ENCODE data around the gene CEP43. TPM values are rescaled to one million over a fixed set of nuclear protein-coding genes. Genes with fewer than 3 reads are reported as not detected.
"Not testable (repeated sequence)": the region's sequence is repeated elsewhere in the genome, so short reads cannot be mapped to it uniquely, and the experiment has no call there.

CEP43 gene, protein sequence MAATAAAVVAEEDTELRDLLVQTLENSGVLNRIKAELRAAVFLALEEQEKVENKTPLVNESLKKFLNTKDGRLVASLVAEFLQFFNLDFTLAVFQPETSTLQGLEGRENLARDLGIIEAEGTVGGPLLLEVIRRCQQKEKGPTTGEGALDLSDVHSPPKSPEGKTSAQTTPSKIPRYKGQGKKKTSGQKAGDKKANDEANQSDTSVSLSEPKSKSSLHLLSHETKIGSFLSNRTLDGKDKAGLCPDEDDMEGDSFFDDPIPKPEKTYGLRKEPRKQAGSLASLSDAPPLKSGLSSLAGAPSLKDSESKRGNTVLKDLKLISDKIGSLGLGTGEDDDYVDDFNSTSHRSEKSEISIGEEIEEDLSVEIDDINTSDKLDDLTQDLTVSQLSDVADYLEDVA
- 13.9 and 14.4 TPM in 2 replicates for total RNA-seq (2012; rRNA removed)

DNA sequence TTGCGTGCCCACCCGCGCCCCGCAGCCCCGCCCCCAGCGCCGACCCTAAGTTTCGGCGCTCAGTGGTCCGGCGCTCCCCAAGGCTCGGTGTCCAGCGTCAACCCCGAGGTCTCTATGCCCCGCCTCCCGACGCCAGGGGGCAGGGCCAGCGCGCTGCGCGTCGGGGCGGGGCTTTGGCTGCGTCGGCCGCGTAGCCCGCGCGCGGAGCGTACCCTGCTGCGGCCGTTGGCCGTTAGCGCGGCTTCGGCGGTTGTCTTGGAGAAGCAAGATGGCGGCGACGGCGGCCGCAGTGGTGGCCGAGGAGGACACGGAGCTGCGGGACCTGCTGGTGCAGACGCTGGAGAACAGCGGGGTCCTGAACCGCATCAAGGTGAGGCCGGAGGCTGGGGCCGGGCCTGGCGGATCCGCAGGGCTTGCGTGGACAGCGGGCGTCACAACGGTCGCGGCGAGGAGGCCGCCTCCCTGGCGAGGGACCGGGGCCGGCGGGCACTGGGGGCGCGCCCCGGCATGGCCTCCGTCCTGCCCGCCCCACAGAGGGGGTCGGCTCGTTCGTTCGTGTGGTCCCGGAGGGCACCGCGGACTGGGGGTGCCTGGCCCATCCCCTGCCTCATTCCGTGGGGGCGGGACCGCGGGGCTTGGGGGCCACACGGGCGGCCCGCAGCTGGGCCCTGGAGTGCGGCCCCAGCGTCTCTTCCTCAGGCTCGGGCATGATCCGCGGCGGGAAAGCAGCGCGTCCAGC lies at the start of gene CEP43:
CEP43 (plus strand) TSS at position 253 of the 739 bp plus-strand sequence; CDS start at position 269, 16 bp downstream.
- Histone ChIP-seq H3K4me3 (ENCODE audit: low read length) (peak within 1 kb of the TSS; percentile 99), H3K9me3 (replicated peaks; ENCODE audit: low read length) (no peaks in the 10 kb centered on the region), H3K27me3 (ENCODE audit: control insufficient read depth, insufficient read depth, low read length) (no peaks in the 10 kb centered on the region)

DNA sequence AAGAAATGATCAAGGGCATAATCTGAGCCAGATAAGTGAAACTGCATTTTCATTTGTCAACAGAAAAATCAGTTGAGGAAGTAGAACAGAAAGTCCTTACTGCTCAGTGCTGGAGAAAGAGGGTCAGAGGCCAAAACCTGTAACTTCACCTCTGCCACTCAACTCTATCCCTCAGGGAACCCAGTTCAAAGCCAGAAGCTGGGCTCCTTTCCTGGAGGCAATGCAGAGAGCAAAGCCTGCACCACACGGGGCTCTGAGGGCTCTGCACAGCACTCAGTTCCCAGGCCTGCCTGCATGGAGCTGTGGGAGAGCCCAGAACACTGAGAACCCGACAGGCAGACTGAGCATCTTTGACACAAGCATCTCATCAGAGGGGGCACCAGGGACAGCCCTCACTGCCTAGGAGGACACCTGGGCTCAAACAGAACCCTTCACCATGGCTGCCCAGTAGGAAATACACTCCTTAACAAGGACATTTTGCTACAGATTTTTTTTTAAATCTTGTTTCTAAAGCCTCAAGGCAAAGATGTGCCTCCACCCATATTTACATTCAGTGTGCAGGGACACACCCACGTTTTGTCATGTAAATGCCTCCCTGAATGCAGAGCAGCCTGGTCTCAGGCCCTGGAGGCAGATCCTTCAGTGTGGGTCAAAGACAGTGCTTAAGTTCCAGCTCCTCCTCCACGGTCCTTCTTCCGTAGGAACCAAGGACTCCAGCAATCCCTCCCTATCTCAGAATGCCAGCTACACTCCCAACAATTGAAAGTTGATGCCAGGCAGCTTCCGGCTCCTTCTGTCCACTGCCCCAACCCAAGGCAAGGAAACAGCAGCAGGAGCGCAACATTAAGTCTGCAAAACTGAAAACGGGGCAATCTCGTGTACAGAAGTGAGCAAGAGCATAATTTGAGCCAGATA lies 49.4 kb upstream of the CEP43 start:
- no peaks in the 10 kb centered on the region for H3K36me3 ChIP-seq (ENCODE audit: insufficient read depth, low read length)
- H3K9ac ChIP-seq (ENCODE audit: low read depth, low read length) = no peak overlapping the region
- no peak overlapping the region for H3K4me2 ChIP-seq (ENCODE audit: low read length)
- no peaks in the 10 kb centered on the region for H3K9me3 ChIP-seq (replicated peaks; ENCODE audit: low read length)
- no peak overlapping the region for H3K4me3 ChIP-seq (ENCODE audit: low read length)
- no peaks in the 10 kb centered on the region for H3K27me3 ChIP-seq (ENCODE audit: control insufficient read depth, insufficient read depth, low read length)
- H3K4me1 ChIP-seq (ENCODE audit: control insufficient read depth, insufficient read depth, low read length) = no peaks in the 10 kb centered on the region

More for the DNA sequence above, at the start of gene CEP43:
- Histone ChIP-seq H3K4me2 (ENCODE audit: low read length) (peak within 1 kb of the TSS; percentile 89), H3K9ac (ENCODE audit: low read depth, low read length) (peak within 1 kb of the TSS; percentile 86), H3K4me1 (ENCODE audit: control insufficient read depth, insufficient read depth, low read length) (peaks cover 19% of the 10 kb centered on the region), H3K36me3 (ENCODE audit: insufficient read depth, low read length) (no peaks in the 10 kb centered on the region)

DNA sequence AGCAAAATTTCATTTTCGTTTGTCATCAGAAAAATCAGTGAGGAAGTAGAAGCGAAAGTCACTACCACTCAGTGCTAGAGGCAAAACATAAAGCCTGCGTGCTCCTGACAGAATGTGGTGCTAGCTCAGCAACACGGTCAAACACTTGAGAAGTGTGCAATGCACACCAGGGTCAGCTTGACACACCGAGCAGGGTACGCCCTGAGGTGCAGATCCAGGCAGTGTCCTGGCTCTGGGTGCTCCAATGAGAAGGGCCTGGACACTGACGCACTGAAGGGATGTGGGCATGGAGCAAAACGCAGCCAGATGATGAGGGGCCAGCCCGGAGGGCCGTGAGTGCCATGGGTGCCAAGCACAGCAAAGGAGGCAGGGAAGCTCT lies 48.8 kb upstream of the CEP43 start:
- Histone ChIP-seq H3K4me1 (ENCODE audit: control insufficient read depth, insufficient read depth, low read length) (peaks cover 3% of the 10 kb centered on the region), H3K4me2 (ENCODE audit: low read length) (no peak overlapping the region), H3K9ac (ENCODE audit: low read depth, low read length) (no peak overlapping the region), H3K27me3 (ENCODE audit: control insufficient read depth, insufficient read depth, low read length) (no peaks in the 10 kb centered on the region), H3K9me3 (replicated peaks; ENCODE audit: low read length) (no peaks in the 10 kb centered on the region), H3K4me3 (ENCODE audit: low read length) (no peak overlapping the region), H3K36me3 (ENCODE audit: insufficient read depth, low read length) (no peaks in the 10 kb centered on the region)

DNA sequence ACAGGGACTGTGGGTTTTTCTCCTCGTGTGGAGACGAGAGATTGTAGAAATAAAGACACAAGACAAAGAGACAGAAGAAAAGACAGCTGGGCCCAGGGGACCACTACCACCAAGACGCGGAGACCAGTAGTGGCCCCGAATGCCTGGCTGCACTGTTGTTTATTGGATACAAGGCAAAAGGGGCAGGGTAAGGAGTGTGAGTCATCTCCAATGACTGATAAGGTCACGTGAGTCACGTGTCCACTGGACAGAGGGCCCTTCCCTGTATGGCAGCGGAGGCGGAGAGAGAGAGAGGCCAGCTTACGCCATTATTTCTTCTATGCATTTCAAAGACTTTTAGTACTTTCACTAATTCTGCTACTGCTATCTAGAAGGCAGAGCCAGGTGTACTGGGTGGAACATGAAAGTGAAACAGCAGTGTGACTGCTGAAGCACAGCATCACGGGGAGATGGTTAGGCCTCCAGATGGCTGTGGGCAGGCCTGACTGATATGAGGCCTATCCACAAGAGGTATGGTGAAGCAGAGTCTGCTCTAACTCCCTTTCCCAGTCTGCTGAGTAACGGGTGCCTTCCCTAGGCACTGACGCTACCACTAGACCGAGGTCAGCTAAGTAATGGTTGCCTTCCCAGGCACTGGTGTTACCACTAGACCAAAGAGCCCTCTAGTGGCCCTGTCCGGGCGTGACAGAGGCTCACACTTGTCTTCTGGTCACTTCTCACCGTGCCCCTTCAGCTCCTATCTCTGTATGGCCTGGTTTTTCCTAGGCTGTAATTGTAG lies 48.1 kb upstream of the CEP43 start:
- not testable (repeated sequence) for H3K9ac ChIP-seq (ENCODE audit: low read depth, low read length)

DNA sequence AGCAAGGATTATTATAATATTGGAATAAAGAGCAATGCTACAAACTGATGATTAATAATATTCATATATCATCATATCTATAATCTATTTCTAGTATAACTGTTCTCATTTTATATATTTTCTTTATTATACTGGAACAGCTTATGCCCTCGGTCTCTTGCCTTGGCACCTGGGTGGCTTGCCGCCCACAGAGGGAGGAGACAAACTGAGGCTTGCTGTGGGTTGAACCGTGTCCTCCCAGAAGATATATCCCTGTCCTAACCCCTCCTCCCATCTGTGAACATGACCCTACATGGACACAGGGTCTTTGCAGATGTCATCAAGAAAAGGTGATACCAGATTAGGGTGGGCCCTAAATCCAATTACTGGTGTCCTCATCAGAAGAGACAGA lies 47.5 kb upstream of the CEP43 start:
- H3K36me3 ChIP-seq (ENCODE audit: insufficient read depth, low read length) = no peaks in the 10 kb centered on the region
- no peaks in the 10 kb centered on the region for H3K27me3 ChIP-seq (ENCODE audit: control insufficient read depth, insufficient read depth, low read length)
- no peak overlapping the region for H3K4me2 ChIP-seq (ENCODE audit: low read length)
- no peak overlapping the region for H3K4me3 ChIP-seq (ENCODE audit: low read length)
- H3K9ac ChIP-seq (ENCODE audit: low read depth, low read length) = no peak overlapping the region
- no peaks in the 10 kb centered on the region for H3K9me3 ChIP-seq (replicated peaks; ENCODE audit: low read length)
- peaks cover 9% of the 10 kb centered on the region for H3K4me1 ChIP-seq (ENCODE audit: control insufficient read depth, insufficient read depth, low read length)

More for the DNA sequence above, 48.1 kb upstream of the CEP43 start:
- H3K4me1 ChIP-seq (ENCODE audit: control insufficient read depth, insufficient read depth, low read length); H3K36me3 ChIP-seq (ENCODE audit: insufficient read depth, low read length); H3K9me3 ChIP-seq (replicated peaks; ENCODE audit: low read length); H3K4me2 ChIP-seq (ENCODE audit: low read length); H3K4me3 ChIP-seq (ENCODE audit: low read length); H3K27me3 ChIP-seq (ENCODE audit: control insufficient read depth, insufficient read depth, low read length): not testable (repeated sequence)

DNA sequence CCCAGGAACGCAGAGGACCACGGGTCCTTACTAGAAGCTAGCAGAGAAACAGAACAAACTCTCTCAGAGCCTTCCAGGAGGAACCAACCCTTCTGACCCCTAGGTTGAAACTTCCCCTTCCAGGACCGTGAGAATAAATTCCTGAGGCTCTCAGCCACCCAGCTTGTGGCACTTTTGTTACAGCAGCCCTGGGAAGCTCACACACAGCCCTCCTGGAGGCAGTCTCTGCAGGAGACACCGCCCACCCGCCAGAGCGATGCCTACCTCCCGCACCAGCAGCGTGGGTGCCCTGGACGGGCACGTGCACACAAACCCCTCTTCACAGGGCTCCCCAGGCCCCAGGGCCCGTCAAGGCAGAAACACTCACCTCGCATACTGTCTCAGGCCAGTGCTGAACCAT lies 47.1 kb upstream of the CEP43 start:
- peaks cover 13% of the 10 kb centered on the region for H3K4me1 ChIP-seq (ENCODE audit: control insufficient read depth, insufficient read depth, low read length)

DNA sequence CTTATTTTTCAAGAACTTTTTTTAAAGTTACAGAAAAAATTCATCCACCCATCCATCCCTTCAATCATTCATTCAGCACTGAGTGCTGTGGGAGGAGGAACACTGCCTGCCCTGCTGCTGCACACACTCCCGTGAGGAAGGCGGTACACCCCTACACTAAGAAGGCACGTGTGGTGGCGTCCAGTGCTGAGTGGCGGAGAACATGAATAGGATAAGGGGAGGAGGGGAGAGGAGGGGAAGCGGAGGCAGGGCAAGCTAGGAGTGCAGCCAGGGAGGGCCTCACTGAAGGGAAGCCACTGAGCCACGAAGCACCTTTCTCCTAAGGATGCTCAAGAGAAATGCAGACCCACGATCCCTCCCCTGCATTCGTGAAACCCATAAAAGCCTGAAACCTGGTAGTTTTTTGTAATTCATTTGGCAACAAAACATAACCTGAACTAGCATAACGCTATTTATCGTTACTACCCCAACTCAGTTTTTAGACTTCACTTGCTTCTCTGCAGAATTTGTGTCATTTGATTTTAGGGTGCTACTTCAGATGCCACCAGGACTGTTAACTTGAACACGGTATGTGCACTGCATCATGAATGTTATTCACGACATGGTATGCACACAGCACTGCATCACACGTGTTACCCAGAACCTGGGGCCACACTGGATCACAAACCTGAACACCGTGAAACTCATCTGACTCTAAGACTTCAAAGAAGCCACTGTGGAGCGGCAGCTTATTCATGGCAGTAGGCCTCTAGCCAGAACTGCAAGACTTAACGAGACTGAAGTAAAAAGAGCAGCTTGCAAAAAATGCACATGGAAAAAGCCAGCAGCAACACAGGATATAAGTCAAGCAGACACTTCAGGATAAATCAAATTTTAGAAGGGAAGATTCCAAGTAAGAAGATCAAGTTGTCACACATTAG lies 46.4 kb upstream of the CEP43 start:
- Histone ChIP-seq H3K9me3 (replicated peaks; ENCODE audit: low read length) (no peaks in the 10 kb centered on the region), H3K4me3 (ENCODE audit: low read length) (no peak overlapping the region), H3K4me1 (ENCODE audit: control insufficient read depth, insufficient read depth, low read length) (peaks cover 17% of the 10 kb centered on the region), H3K27me3 (ENCODE audit: control insufficient read depth, insufficient read depth, low read length) (no peaks in the 10 kb centered on the region), H3K36me3 (ENCODE audit: insufficient read depth, low read length) (no peaks in the 10 kb centered on the region), H3K4me2 (ENCODE audit: low read length) (no peak overlapping the region), H3K9ac (ENCODE audit: low read depth, low read length) (no peak overlapping the region)

More for the DNA sequence above, 47.1 kb upstream of the CEP43 start:
- Histone ChIP-seq H3K9ac (ENCODE audit: low read depth, low read length) (no peak overlapping the region), H3K4me3 (ENCODE audit: low read length) (no peak overlapping the region), H3K9me3 (replicated peaks; ENCODE audit: low read length) (no peaks in the 10 kb centered on the region), H3K27me3 (ENCODE audit: control insufficient read depth, insufficient read depth, low read length) (no peaks in the 10 kb centered on the region), H3K36me3 (ENCODE audit: insufficient read depth, low read length) (no peaks in the 10 kb centered on the region), H3K4me2 (ENCODE audit: low read length) (no peak overlapping the region)

DNA sequence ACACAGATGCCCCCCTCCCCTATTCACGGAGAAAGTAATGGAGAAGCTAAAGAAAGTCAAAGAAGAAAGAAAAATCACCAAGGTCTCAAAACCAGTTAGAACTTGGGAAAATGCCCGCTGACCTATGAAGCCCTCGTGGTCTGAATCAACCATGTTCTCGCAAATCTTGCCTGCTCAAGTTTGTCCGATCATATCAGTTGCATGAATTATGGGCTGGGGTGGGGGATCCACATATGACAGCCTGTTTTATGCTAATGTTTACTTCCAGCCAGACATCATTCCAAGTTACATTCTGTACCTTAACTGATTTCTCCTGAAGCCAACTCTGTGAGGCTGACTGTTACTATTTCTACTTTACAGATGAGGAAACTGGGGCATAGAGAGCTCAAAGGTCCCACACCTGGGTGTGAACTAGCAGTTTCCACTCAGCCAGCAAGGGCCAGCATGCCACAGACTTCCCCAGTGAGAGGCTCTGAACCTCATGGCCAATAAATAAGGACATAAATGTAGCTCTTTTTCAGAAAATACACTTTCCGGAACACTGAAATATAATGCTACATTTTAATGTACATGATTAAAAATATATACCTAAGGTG lies 45.0 kb upstream of the CEP43 start:
- Histone ChIP-seq H3K9me3 (replicated peaks; ENCODE audit: low read length) (no peaks in the 10 kb centered on the region), H3K9ac (ENCODE audit: low read depth, low read length) (no peak overlapping the region), H3K36me3 (ENCODE audit: insufficient read depth, low read length) (no peaks in the 10 kb centered on the region), H3K4me1 (ENCODE audit: control insufficient read depth, insufficient read depth, low read length) (peaks cover 20% of the 10 kb centered on the region), H3K4me2 (ENCODE audit: low read length) (no peak overlapping the region), H3K4me3 (ENCODE audit: low read length) (no peak overlapping the region), H3K27me3 (ENCODE audit: control insufficient read depth, insufficient read depth, low read length) (no peaks in the 10 kb centered on the region)

DNA sequence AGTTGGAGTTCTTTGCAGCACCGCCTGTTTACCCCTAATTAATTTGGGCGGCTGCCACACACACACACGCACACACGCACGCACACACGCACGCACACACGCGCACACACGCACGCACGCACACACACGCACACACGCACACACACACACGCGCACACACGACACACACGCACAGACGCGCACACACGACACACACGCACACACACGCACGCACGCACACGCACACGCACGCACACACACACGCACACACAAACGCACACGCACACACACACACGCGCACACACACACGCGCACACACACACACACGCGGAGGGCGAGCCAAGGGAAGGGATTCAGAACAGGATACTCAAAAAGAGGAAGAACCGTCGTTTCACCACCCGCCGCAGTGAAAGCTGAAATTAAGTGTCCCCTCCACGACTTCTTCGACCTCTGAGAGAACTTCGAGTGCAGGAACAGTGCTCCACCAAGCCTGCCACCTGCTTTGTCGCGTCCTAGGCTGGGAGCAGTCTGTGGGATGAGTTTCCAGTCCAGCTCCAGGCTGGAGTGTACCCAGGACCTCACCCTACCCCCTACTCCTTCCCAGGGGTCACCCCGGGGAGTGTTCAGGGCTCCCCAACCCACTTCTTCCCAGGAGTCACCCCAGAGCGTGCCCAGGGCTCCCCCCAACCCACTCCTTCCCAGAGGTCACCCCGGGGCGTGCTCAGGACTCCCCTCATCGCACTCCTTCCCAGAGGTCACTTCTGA lies 43.9 kb upstream of the CEP43 start:
- Histone ChIP-seq H3K4me1 (ENCODE audit: control insufficient read depth, insufficient read depth, low read length) (peaks cover 20% of the 10 kb centered on the region), H3K27me3 (ENCODE audit: control insufficient read depth, insufficient read depth, low read length) (no peaks in the 10 kb centered on the region), H3K9me3 (replicated peaks; ENCODE audit: low read length) (no peaks in the 10 kb centered on the region), H3K4me2 (ENCODE audit: low read length) (peak overlapping the region; percentile 100), H3K4me3 (ENCODE audit: low read length) (peak overlapping the region; percentile 98), H3K36me3 (ENCODE audit: insufficient read depth, low read length) (no peaks in the 10 kb centered on the region), H3K9ac (ENCODE audit: low read depth, low read length) (peak overlapping the region; percentile 75)
